Fibroblast of the aortic adventitia (primary cell): ENCODE data around the gene RBM44. TPM values are rescaled to one million over a fixed set of nuclear protein-coding genes. Genes with fewer than 3 reads are reported as not detected.

ENCODE experiments used
- DNase-seq: peaks from one replicate; pipeline ENCODE4 v3.0.0-alpha.2; 2010; ENCODE audit warnings: low read depth
- H3K4me3 ChIP-seq: 2 replicates; pipeline ENCODE4 v1.5.1; 2011; ENCODE audit warnings: low read depth, mild to moderate bottlenecking, control low read depth, low read length, moderate library complexity
- total RNA-seq: library from RNA; depleted of rRNA; stranded (reverse); fragments of >200 nt; gene quantifications from 2 replicates; pipeline ENCODE4 v1.2.3, GENCODE V29; 2012; ENCODE audit warnings: low replicate concordance
- TF ChIP-seq, protein P1 (sequence below): IDR thresholded peaks from 2 replicates; pipeline ENCODE4 v1.5.1; 2011; ENCODE audit warnings: mild to moderate bottlenecking, low read length, control low read depth, inconsistent platforms; ENCODE audit not compliant: insufficient read depth

The RBM44 gene
- total RNA-seq, 1 donor: 0.27 TPM

DNA sequence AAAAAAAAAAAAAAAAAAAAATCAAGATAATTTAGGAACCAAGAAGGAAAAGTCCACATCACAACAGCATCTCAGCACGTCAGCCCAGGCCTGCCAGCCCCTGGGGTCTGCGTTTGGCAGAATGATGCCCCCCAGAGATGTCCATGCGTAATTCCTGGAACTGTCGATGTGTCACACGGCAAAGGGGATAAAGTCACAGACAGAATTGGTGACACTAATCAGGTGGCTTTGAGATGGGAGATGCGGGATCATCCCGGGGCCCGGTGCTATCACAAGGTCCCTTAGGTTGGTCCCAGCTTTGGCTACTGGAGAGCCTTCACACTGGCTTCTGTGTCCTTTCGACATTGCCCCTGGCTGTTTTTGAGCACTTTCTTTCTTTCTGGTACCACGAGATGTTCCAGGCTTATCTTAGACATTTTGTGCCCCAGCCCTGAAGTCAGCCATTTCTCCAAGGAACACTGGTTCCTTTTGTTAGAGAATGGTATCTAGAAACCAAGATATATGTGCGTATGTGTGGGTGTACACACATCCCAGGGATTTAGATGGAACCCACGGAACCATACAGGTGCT, 81.5 kb downstream of the RBM44 start:
- H3K4me3 ChIP-seq: no peak overlapping the region
- TF ChIP-seq, protein P1, sequence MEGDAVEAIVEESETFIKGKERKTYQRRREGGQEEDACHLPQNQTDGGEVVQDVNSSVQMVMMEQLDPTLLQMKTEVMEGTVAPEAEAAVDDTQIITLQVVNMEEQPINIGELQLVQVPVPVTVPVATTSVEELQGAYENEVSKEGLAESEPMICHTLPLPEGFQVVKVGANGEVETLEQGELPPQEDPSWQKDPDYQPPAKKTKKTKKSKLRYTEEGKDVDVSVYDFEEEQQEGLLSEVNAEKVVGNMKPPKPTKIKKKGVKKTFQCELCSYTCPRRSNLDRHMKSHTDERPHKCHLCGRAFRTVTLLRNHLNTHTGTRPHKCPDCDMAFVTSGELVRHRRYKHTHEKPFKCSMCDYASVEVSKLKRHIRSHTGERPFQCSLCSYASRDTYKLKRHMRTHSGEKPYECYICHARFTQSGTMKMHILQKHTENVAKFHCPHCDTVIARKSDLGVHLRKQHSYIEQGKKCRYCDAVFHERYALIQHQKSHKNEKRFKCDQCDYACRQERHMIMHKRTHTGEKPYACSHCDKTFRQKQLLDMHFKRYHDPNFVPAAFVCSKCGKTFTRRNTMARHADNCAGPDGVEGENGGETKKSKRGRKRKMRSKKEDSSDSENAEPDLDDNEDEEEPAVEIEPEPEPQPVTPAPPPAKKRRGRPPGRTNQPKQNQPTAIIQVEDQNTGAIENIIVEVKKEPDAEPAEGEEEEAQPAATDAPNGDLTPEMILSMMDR: no peak
- no peak for DNase-seq

DNA sequence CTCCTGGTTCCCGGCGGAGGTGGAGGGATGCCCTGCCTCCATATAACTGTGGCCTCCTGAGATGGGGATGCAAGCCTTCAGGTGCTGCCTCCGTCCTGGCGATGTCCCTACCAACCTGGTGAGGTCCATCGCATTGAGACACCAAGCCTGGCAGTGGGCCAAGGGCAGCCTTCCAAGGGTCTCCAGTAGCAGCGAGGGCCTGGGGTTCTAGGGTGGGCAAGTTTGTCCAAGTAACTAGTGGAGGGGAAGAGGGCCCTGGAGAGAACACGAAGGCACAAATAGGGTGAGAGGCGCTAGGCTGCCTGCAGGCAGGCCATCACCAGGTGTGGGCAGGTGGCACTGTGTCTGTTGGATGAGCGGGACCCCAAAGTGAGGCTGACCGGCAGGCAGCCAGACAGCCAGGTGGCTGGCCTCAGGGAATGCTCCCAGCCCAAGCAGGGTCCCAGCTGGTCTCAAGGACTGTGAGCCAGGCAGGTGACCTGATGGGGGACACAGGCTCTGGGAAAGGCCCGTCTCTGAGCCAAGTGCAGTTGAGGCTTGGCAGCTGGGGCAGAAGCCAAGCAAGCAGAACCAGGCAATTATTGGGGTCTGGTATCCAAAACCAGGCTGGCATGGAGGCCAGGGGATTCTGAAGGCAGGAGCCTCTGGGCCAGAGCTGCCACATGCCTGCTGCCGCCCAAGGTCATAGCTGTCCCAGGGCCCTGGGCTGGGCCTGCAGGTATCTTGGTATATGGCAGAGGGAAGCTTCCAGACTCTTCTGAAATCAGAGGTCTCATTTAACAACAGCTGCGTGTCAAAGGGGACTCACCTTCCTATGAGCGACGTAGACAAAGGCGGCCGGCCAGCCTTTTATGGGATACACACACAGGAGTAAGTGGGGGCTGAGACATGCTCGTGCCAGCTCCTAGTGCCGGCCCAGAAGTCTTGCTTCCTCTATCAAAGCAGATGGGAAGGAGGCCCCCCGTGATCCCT, 84.2 kb downstream of the RBM44 start:
- no peak for DNase-seq
- no peak overlapping the region for H3K4me3 ChIP-seq
- TF ChIP-seq, protein P1: no peak

DNA sequence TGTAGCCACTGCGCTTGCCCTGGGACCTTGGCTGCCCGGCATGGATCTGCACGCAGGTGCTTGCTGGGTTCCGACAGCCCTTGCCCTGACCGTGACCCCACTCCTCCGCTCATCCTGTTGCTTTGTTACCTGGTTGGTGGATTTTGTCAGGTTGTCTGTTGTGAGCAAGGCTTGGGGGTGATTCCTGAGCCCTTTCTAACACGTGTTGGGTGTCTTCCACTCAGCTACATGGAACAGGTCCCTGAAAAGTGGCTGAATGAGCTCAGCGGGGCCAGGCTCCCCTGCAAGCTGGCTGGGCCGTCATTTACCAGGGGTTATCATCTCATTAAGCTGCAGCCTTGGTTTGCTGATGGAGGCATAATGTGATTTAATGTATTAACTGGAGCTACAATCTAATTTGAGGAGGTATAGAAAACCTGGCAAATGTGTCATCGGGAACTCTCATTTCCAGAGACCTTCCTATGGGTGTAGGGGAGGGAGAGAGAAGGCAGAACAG, 85.4 kb downstream of the RBM44 start:
- TF ChIP-seq, protein P1: no peak
- DNase-seq: no peak

DNA sequence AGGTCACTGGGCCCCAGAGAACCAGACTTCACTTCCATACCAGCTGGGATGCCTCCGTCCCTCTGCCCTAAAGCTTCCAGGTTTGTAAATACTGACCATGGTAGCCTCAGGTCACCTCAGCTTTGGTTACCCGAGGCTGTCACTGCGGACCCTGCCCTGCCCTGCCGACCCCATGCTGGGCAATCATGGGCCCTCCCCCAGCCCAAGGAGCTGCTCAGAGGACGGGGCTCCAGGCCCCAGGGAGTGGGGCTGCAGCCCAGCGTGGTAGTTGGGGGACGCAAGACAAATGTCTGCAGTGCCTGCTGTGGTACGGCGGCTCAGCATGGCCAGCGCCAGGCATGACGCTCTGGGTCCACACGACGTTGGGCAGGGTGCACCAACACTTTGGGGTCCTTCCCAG, 86.1 kb downstream of the RBM44 start:
- DNase-seq: no peak
- no peak overlapping the region for H3K4me3 ChIP-seq
- TF ChIP-seq, protein P1: no peak

More for the DNA sequence above, 85.4 kb downstream of the RBM44 start:
- no peak overlapping the region for H3K4me3 ChIP-seq

DNA sequence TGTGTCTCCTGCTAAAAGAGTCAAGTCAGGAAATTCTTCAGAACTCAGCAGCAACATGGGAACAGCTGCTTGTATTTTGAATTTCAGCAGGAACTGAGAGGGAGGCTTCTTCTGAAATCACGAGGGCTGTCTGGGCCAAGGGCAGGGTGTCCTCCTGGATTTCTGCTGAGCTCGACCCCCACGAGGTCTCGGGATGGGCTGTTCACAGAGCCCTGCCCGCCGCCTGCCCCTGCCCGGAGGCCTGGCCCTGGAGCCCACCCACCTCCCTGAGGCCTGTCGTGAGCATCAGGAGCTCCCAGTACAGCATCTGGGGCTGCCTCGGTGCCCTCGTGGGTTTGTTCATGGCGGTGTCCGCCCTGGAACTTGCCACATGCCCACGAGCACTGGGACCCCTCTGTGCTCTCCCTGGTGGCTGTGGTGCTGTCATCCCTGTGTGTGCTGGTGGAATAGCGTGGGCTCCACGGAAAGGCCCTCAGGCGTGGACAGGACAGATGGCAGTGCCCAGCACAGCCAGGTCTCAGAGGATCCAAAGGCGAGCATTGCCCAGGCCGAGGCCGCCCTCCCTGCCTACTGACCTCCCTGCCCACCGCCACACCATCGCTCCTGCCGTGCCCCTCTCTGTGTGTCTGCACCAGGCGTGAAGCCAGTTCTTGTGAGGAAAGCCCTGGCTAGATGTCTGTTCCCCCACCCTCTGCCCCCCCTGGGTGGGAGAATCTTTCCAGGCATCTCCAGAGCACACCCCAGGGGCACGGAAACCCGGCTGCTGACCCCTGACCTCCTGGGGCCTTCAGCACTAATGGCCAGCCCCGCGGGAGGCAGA, 86.7 kb downstream of the RBM44 start:
- TF ChIP-seq, protein P1: no peak
- H3K4me3 ChIP-seq: no peak overlapping the region
- no peak for DNase-seq

DNA sequence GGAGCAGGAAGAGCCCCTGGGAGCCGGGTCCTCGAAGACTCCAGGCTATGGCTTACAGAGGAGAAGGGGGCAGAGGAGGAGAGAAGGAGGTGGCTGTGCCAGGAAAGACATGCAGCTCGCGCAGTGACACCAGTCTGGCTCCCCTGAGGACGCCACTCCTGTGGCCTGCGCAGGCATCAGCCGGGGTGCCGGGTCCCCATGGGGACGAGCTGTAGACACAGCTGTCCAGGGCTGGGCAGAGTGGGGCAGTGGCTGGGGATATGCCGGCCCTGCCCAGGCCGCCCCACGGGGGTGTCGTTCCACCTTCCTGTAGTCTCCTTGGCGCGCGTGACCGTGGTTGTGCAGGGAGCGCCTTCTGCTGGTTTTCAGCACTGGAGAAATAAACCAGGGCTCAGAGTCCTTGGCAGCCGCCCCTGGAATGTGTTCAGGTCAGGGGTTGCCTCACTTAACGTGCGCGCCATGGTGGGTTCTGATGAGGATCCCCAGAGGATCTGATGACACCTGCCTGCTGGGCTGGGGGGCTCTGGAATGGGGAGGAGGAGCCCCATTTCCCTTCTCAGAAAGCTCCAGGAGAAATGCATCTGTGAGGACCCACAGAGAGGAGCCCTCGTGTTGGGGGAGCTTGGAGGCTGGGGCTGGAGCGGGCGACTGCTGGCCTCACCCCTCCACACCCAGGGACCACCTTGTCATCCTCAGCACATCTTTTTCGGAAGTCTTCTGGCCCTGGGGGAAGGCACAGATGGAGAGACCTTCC, 87.5 kb downstream of the RBM44 start:
- TF ChIP-seq, protein P1: no peak
- H3K4me3 ChIP-seq: no peak overlapping the region
- peak; percentile 50 for DNase-seq
